HepG2 (cell line): ENCODE measurements around the gene HNRNPUL2. TPM values are rescaled to one million over a fixed set of nuclear protein-coding genes. Genes with fewer than 3 reads are reported as not detected.

ENCODE experiments used
- ATAC-seq: fragments of 200-7000 bp; cut with Tn5 transposase; 3 replicates; pipeline ENCODE4 v1.9.1; 2020; ENCODE audit warnings: mild to moderate bottlenecking, moderate library complexity
- BruUV-seq: library from RNA; stranded (reverse); fragments of 400-500 nt; replicated peaks from 2 replicates; lab custom pipeline; 2021; lab: Mats Ljungman, UMichigan
- CTCF ChIA-PET: fragments of 300-600 bp; formaldehyde crosslinking; extraction: SDS; loops from one replicate; lab custom pipeline; 2021; ENCODE audit warnings: low total read pairs, inconsistent platforms, low intra/inter-chr PET ratio; lab: Yijun Ruan, JAX
- POLR2A ChIA-PET: fragments of 350-600 bp; sonication (Branson Sonifier 250); formaldehyde crosslinking; loops from one replicate; lab custom pipeline; 2020; ENCODE audit warnings: antibody characterized with exemption, inconsistent platforms; lab: Yijun Ruan, JAX
- DNase-seq: peaks from one replicate; pipeline ENCODE4 v3.0.0-alpha.2; 2015; ENCODE audit warnings: low spot score
- FAIRE-seq: peaks from 3 replicates; lab custom pipeline; 2011; peaks lifted over from hg19 to GRCh38; lab: Jason Lieb, UNC
- H2AFZ ChIP-seq: one replicate; pipeline ENCODE4 v1.6.1; 2011; ENCODE audit warnings: low read length, inconsistent platforms
- H3K27ac ChIP-seq: fragments of 300-600 bp; 3 replicates; pipeline ENCODE4 v1.8.0; 2011; ENCODE audit warnings: mixed run types, mild to moderate bottlenecking, mixed read lengths, low read length, inconsistent platforms; ENCODE audit not compliant: insufficient read depth; ENCODE audit errors: extremely low read length
- H3K27me3 ChIP-seq, 2 experiments: fragments of 200-600 bp in 1 of 2; 2 replicates in 1 of 2; 3 replicates in 1 of 2; pipeline versions ENCODE4 v1.6.0 to v1.8.0; 2011; ENCODE audit warnings: low read length in 2 of 2, mild to moderate bottlenecking in 2 of 2, moderate library complexity in 2 of 2, inconsistent platforms in 1 of 2; ENCODE audit not compliant: insufficient read depth in 2 of 2, control insufficient read depth in 1 of 2
- H3K36me3 ChIP-seq, 2 experiments: fragments of 200-600 bp in 1 of 2; replicated peaks in 1 of 2; 2 replicates in 1 of 2; 3 replicates in 1 of 2; pipeline versions ENCODE4 v1.5.1 to v1.8.0; 2011; ENCODE audit warnings: low read length in 2 of 2, inconsistent platforms in 1 of 2; ENCODE audit not compliant: insufficient read depth in 2 of 2, control insufficient read depth in 1 of 2
- H3K4me1 ChIP-seq: 2 replicates; pipeline ENCODE4 v1.5.1; 2012; ENCODE audit warnings: low read length, inconsistent platforms; ENCODE audit not compliant: insufficient read depth
- H3K4me2 ChIP-seq: 2 replicates; pipeline ENCODE4 v1.6.0; 2011; ENCODE audit warnings: low read depth, low read length, inconsistent platforms
- H3K4me3 ChIP-seq, 3 experiments: fragments of 200-600 bp in 1 of 3; sonication (generic), shearing (Covaris generic) in 1 of 3; replicated peaks in 1 of 3; 2 replicates each; pipeline ENCODE4 v1.5.1; 2011 to 2016; ENCODE audit warnings: low read length in 3 of 3, inconsistent platforms in 2 of 3, low read depth in 2 of 3, mild to moderate bottlenecking in 2 of 3, control low read depth in 1 of 3, mixed read lengths in 1 of 3; ENCODE audit not compliant: insufficient read depth in 1 of 3
- H3K79me2 ChIP-seq: one replicate; pipeline ENCODE4 v1.6.1; 2011; ENCODE audit warnings: low read length, inconsistent platforms; ENCODE audit not compliant: insufficient read depth
- H3K9ac ChIP-seq: 2 replicates; pipeline ENCODE4 v1.6.0; 2011; ENCODE audit warnings: mild to moderate bottlenecking, low read depth, low read length, inconsistent platforms; ENCODE audit not compliant: insufficient read depth
- H3K9me3 ChIP-seq: 2 replicates; pipeline ENCODE4 v1.5.1; 2012; ENCODE audit warnings: mild to moderate bottlenecking, low read length
- H4K20me1 ChIP-seq: 2 replicates; pipeline ENCODE4 v1.6.0; 2011; ENCODE audit warnings: inconsistent platforms, mild to moderate bottlenecking, low read length, moderate library complexity; ENCODE audit not compliant: insufficient read depth
- HOXA5 ChIP-seq: sonication (generic); formaldehyde crosslinking; IDR thresholded peaks from 2 replicates; pipeline ENCODE4 v1.4.0; 2020; ENCODE audit warnings: missing genetic modification reagents
- IKZF1 ChIP-seq: fragments of 450-650 bp; IDR thresholded peaks from 2 replicates; pipeline ENCODE4 v1.7.1; 2016
- IRF2 ChIP-seq: IDR thresholded peaks from 2 replicates; pipeline ENCODE4 v1.6.1; 2018; ENCODE audit warnings: missing genetic modification reagents, missing compliant biosample characterization
- MAFF ChIP-seq: IDR thresholded peaks from 2 replicates; pipeline ENCODE4 v1.6.1; 2011; ENCODE audit warnings: low read depth, low read length, improper control_type of control experiment
- MTERF4 ChIP-seq: sonication (generic); formaldehyde crosslinking; IDR thresholded peaks from 2 replicates; pipeline ENCODE4 v1.8.0; 2023; ENCODE audit warnings: mild to moderate bottlenecking, missing genetic modification reagents
- NCOA2 ChIP-seq: sonication (generic); formaldehyde crosslinking; IDR thresholded peaks from 2 replicates; pipeline ENCODE4 v1.8.0; 2022; ENCODE audit warnings: inconsistent platforms
- NFE2L2 ChIP-seq: fragments of 150-350 bp; IDR thresholded peaks from 2 replicates; pipeline ENCODE4 v1.6.1; 2014; ENCODE audit warnings: low read length
- POLR2G ChIP-seq: fragments of 200-400 bp; formaldehyde crosslinking; IDR thresholded peaks from 2 replicates; pipeline ENCODE4 v1.6.1; 2018; ENCODE audit warnings: mild to moderate bottlenecking, low read depth, low read length, moderate library complexity
- RAD21 ChIP-seq: fragments of 450-650 bp; formaldehyde crosslinking; IDR thresholded peaks from 2 replicates; pipeline ENCODE4 v1.5.0; 2020; ENCODE audit warnings: mild to moderate bottlenecking
- SAP130 ChIP-seq: IDR thresholded peaks from 2 replicates; pipeline ENCODE4 v1.6.1; 2016; ENCODE audit warnings: low read depth
- XRCC5 ChIP-seq: fragments of 200-400 bp; formaldehyde crosslinking; optimal IDR thresholded peaks from 2 replicates; pipeline ENCODE3; 2017; ENCODE audit warnings: mild to moderate bottlenecking, low read length
- ZBTB7B ChIP-seq: sonication (generic); formaldehyde crosslinking; IDR thresholded peaks from 2 replicates; pipeline ENCODE4 v1.4.0; 2020; ENCODE audit warnings: missing genetic modification reagents
- ZC3H13 ChIP-seq: sonication (generic); formaldehyde crosslinking; IDR thresholded peaks from 2 replicates; pipeline ENCODE4 v1.8.1; 2023; ENCODE audit warnings: mild to moderate bottlenecking, missing genetic modification reagents, moderate library complexity
- WGBS: methylation state at CpG from one replicate; pipeline ENCODE4 v1.1.6; 2017; ENCODE audit warnings: low lambda C conversion rate; 5-methylcytosine and 5-hydroxymethylcytosine counted together
- in situ Hi-C: cut with HindIII; loops from 2 replicates; pipeline ENCODE4 v1.10.0; 2017; ENCODE audit warnings: low pct_unique_long_range_greater_than_20kb; ENCODE audit not compliant: extremely low pct_ligation_motif_present
- intact Hi-C: fragments of 100-400 bp; cut with micrococcal nuclease; formaldehyde crosslinking; loops from one replicate; pipeline ENCODE4 v1.10.0; 2022; ENCODE audit not compliant: unreplicated experiment
- polyA plus RNA-seq, 8 experiments: library from polyadenylated mRNA; depleted of rRNA in 3 of 8; stranded (reverse) in 7 of 8; unstranded in 1 of 8; fragments of >200 nt; fragmentation: Illumina TruSeq in 4 of 8; extraction: Trizol in 4 of 8; gene quantifications; 2 replicates each; pipeline versions ENCODE4 v1.2.1 to v1.2.3, GENCODE V29; 2011 to 2016; ENCODE audit warnings: low read depth in 4 of 8, missing spikeins in 1 of 8, mixed read lengths in 1 of 8; ENCODE audit not compliant: insufficient read depth in 1 of 8
- total RNA-seq, 5 experiments: library from RNA; depleted of rRNA; stranded (reverse); fragments of >200 nt; fragmentation: Illumina TruSeq; extraction: Trizol; gene quantifications; 2 replicates each; pipeline ENCODE4 v1.2.3, GENCODE V29; 2016; ENCODE audit warnings: low read depth in 1 of 5
- TF ChIP-seq, protein P1 (sequence below): sonication (generic); formaldehyde crosslinking; IDR thresholded peaks from 2 replicates; pipeline ENCODE4 v1.9.0; 2022; ENCODE audit warnings: low read depth, missing genetic modification reagents
- TF ChIP-seq, protein P2 (sequence below): sonication (generic); formaldehyde crosslinking; IDR thresholded peaks from 2 replicates; pipeline ENCODE4 v1.4.0; 2020; ENCODE audit warnings: mild to moderate bottlenecking, missing genetic modification reagents

Gene HNRNPUL2
- total and polyA plus RNA-seq, 2 of the 13 experiments (the other 11 are each of a cell fraction or from before 2014, with no cell fraction given) = 8.4 to 9.6 TPM

- intact Hi-C loops = no loop called here
- FAIRE-seq (peak; percentile 99), ATAC-seq (peak; percentile 95), DNase-seq (peak; percentile 80)
- 2% methylated on average over 4 of the region's 4 CpGs for WGBS
- Histone ChIP-seq H3K4me2 (peak overlapping the region; percentile 86), H3K9me3 (no peaks in the 10 kb centered on the region), H3K79me2 (peaks cover 8% of the 10 kb centered on the region), H4K20me1 (no peaks in the 10 kb centered on the region), H3K27ac (peak overlapping the region; percentile 36), H3K4me1 (peaks cover 37% of the 10 kb centered on the region), H3K9ac (peak overlapping the region; percentile 56), H3K4me3 (peak overlapping the region; percentile 8 to 58 (median 25); a peak in 5 of 6 replicates), H3K36me3 (0 out of 5 replicates have a peak, but pooled peaks cover 0 to 4% of the 10 kb centered on the region in 2 experiments), H3K27me3 (no peaks in the 10 kb centered on the region), H2AFZ (peak overlapping the region; percentile 78)
- ChIA-PET CTCF (interaction anchor here (1.3 kb wide), 1 partner anchor 14 kb away, joined by 9 read pairs; no protein-coding TSS in a partner anchor), POLR2A (interaction anchor here (0.7 to 3.6 kb wide), 19 partner anchors 9 to 176 kb away, joined by 3 to 54 read pairs (median 8); partner anchors contain the start of genes B3GAT3, C11orf98, CSKMT and EEF1G)
- in situ Hi-C loops = no loop called here
- BruUV-seq = no TSS peak
- 0 out of 2 replicates have a peak, but pooled peaks have one; percentile 24 for TF ChIP-seq MTERF4 (CRISPR knock-in tag)
- TF ChIP-seq NFE2L2 = no peak
- TF ChIP-seq ZBTB7B (CRISPR knock-in tag) = no peak
- TF ChIP-seq SAP130 (CRISPR knock-in tag) = peak; percentile 68
- no peak for TF ChIP-seq IKZF1
- TF ChIP-seq RAD21 = peak; percentile 42; the same call in 1 of the 2 replicates
- 0 out of 2 replicates have a peak, but pooled peaks have one; percentile 27 for TF ChIP-seq NCOA2 (CRISPR knock-in tag)
- peak; percentile 49 for TF ChIP-seq XRCC5
- peak; percentile 45; the same call in 1 of the 2 replicates for TF ChIP-seq IRF2 (CRISPR knock-in tag)
- 0 out of 2 replicates have a peak, but pooled peaks have one; percentile 60 for TF ChIP-seq HOXA5 (CRISPR knock-in tag)
- TF ChIP-seq, protein P1, sequence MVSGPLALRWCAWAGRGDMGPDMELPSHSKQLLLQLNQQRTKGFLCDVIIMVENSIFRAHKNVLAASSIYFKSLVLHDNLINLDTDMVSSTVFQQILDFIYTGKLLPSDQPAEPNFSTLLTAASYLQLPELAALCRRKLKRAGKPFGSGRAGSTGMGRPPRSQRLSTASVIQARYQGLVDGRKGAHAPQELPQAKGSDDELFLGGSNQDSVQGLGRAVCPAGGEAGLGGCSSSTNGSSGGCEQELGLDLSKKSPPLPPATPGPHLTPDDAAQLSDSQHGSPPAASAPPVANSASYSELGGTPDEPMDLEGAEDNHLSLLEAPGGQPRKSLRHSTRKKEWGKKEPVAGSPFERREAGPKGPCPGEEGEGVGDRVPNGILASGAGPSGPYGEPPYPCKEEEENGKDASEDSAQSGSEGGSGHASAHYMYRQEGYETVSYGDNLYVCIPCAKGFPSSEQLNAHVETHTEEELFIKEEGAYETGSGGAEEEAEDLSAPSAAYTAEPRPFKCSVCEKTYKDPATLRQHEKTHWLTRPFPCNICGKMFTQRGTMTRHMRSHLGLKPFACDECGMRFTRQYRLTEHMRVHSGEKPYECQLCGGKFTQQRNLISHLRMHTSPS = 0 out of 2 replicates have a peak, but pooled peaks have one; percentile 30
- no peak for TF ChIP-seq MAFF
- TF ChIP-seq, protein P2, sequence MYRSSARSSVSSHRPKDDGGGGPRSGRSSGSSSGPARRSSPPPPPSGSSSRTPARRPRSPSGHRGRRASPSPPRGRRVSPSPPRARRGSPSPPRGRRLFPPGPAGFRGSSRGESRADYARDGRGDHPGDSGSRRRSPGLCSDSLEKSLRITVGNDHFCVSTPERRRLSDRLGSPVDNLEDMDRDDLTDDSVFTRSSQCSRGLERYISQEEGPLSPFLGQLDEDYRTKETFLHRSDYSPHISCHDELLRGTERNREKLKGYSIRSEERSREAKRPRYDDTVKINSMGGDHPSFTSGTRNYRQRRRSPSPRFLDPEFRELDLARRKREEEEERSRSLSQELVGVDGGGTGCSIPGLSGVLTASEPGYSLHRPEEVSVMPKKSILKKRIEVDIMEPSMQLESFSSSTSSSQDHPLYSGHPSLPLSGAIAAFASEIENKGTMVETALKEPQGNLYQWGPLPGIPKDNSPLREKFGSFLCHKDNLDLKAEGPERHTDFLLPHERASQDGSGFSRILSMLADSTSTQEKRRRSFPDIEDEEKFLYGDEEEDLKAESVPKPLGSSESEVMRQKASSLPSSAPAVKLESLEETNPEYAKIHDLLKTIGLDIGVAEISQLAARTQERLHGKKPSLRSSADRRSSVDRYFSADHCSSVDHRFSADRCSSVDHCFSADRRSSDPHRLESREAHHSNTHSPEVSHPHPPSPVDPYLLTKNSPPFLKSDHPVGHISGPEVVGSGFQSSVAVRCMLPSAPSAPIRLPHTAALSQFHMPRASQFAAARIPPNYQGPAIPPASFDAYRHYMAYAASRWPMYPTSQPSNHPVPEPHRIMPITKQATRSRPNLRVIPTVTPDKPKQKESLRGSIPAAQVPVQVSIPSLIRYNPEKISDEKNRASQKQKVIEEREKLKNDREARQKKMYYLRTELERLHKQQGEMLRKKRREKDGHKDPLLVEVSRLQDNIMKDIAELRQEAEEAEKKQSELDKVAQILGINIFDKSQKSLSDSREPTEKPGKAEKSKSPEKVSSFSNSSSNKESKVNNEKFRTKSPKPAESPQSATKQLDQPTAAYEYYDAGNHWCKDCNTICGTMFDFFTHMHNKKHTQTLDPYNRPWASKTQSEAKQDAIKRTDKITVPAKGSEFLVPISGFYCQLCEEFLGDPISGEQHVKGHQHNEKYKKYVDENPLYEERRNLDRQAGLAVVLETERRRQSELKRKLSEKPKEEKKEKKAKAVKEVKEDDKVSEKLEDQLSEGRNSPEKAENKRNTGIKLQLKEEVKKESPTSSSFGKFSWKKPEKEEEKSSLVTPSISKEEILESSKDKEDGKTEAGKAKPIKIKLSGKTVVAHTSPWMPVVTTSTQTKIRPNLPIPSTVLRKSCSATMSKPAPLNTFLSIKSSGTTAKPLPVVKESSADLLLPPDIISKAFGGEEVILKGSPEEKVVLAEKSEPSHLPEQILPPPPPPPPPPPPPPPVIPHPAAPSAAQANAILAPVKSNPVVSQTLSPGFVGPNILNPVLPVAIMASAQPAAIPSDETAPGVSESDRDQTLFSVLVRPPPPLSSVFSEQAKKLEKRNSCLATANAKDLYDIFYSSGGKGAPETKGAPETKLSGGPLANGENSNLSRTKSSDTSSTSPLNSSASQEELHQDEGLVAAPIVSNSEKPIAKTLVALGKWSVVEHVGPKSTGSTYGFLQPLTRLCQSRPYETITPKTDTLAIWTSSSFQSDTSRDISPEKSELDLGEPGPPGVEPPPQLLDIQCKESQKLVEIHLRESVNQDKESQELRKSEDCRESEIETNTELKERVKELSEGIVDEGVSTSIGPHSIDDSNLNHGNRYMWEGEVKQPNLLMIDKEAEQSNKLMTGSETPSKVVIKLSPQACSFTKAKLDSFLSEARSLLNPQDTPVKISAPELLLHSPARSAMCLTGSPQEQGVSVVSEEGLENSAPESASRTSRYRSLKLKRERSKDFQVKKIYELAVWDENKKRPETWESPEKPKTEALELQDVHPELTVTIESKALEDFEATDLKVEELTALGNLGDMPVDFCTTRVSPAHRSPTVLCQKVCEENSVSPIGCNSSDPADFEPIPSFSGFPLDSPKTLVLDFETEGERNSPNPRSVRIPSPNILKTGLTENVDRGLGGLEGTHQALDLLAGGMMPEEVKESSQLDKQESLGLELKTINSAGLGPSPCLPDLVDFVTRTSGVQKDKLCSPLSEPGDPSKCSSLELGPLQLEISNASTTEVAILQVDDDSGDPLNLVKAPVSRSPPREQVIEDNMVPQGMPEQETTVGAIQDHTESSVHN (CRISPR knock-in tag) = no peak
- no peak for TF ChIP-seq ZC3H13
- peak; percentile 49; the same call in 1 of the 2 replicates for TF ChIP-seq POLR2G
These were observed 46.4 kb downstream of the HNRNPUL2 start for GRCh38 chr11:62680825-62681240.
